Large intestine (tissue), 3 donors: Measurements from ENCODE around the gene C6orf89. TPM values are rescaled to one million over a fixed set of nuclear protein-coding genes. Genes with fewer than 3 reads are reported as not detected.
"Not testable (repeated sequence)": the region's sequence is repeated elsewhere in the genome, so short reads cannot be mapped to it uniquely, and the experiment has no call there.

ENCODE experiments used
- DNase-seq, 2 donors: peaks; one replicate each; pipeline versions ENCODE4 v3.0.0 to v3.0.0-alpha.2; 2013
- H3K27ac ChIP-seq: one replicate; pipeline ENCODE4 v1.5.1; 2013; ENCODE audit warnings: low read length
- H3K27me3 ChIP-seq: 2 replicates; pipeline ENCODE4 v1.6.1; 2013; ENCODE audit warnings: low read length; ENCODE audit not compliant: control insufficient read depth, insufficient read depth
- H3K36me3 ChIP-seq: 2 replicates; pipeline ENCODE4 v1.6.1; 2013; ENCODE audit warnings: low read length; ENCODE audit not compliant: control insufficient read depth, insufficient read depth
- H3K4me1 ChIP-seq: one replicate; pipeline ENCODE4 v1.6.1; 2013; ENCODE audit warnings: low read length; ENCODE audit not compliant: control insufficient read depth, insufficient read depth
- H3K4me3 ChIP-seq: one replicate; pipeline ENCODE4 v1.5.1; 2013; ENCODE audit warnings: low read length
- H3K9me3 ChIP-seq: one replicate; pipeline ENCODE4 v1.6.1; 2013; ENCODE audit warnings: mild to moderate bottlenecking, low read depth, low read length, moderate library complexity; ENCODE audit not compliant: control insufficient read depth
- WGBS: methylation state at CpG from one replicate; pipeline ENCODE4 v1.1.5; 2013; ENCODE audit warnings: low lambda C conversion rate; ENCODE audit not compliant: insufficient coverage; 5-methylcytosine and 5-hydroxymethylcytosine counted together
- polyA plus RNA-seq: library from polyadenylated mRNA; unstranded; fragments of 120-200 nt; gene quantifications from one replicate; pipeline ENCODE4 v1.2.1, GENCODE V29; 2013

The C6orf89 gene
- polyA plus RNA-seq, 1 donor: 35.5 TPM

GRCh38 chr6:36929607-36930006 lies 43.9 kb downstream of the C6orf89 start:
- WGBS: 62% methylated on average over 2 of the region's 5 CpGs
- no peak for DNase-seq
- Histone ChIP-seq H3K4me3 (no peak overlapping the region), H3K27me3 (no peaks in the 10 kb centered on the region), H3K4me1 (no peaks in the 10 kb centered on the region), H3K9me3 (no peaks in the 10 kb centered on the region), H3K36me3 (peaks cover 7% of the 10 kb centered on the region), H3K27ac (no peak overlapping the region)

GRCh38 chr6:36930483-36930882 lies 44.7 kb downstream of the C6orf89 start:
- H3K9me3 ChIP-seq: no peaks in the 10 kb centered on the region
- no peaks in the 10 kb centered on the region for H3K4me1 ChIP-seq
- H3K4me3 ChIP-seq: no peak overlapping the region
- no peak overlapping the region for H3K27ac ChIP-seq
- DNase-seq: no peak
- no peaks in the 10 kb centered on the region for H3K27me3 ChIP-seq
- WGBS: no CpG with 5 or more reads among the region's 4 CpGs
- H3K36me3 ChIP-seq: peaks cover 2% of the 10 kb centered on the region

- WGBS: no CpG with 5 or more reads among the region's 2 CpGs
- no peak for DNase-seq
Observed at GRCh38 chr6:36933102-36933501, 47.4 kb downstream of the C6orf89 start.

DNA sequence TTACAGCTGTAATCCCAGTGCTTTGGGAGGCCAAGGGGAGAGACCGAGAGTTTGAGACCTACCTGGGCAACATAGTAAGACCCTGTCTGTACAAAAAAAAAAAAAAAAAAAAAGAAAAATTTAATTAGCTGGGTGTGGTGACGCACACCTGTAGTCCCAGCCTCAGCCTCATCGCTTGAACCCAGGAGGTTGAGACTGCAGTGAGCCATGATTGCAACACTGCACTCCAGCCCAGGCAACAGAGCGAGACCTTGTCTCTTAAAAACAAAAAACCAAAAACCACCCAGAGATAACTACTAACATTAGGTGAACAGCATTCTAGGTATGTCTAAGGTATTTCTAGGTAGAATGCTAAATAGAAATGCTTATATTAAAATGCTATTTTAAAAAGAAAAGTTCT lies 47.8 kb downstream of the C6orf89 start:
- Histone ChIP-seq H3K27ac (no peak overlapping the region), H3K36me3 (no peaks in the 10 kb centered on the region), H3K27me3 (no peaks in the 10 kb centered on the region), H3K9me3 (no peaks in the 10 kb centered on the region), H3K4me1 (no peaks in the 10 kb centered on the region), H3K4me3 (no peak overlapping the region)
- WGBS: no CpG with 5 or more reads among the region's 4 CpGs
- DNase-seq: no peak

More at GRCh38 chr6:36933102-36933501, 47.4 kb downstream of the C6orf89 start:
- H3K27ac ChIP-seq: no peak overlapping the region
- H3K4me3 ChIP-seq: no peak overlapping the region
- no peaks in the 10 kb centered on the region for H3K27me3 ChIP-seq
- H3K9me3 ChIP-seq: no peaks in the 10 kb centered on the region
- H3K4me1 ChIP-seq: no peaks in the 10 kb centered on the region
- no peaks in the 10 kb centered on the region for H3K36me3 ChIP-seq

GRCh38 chr6:36934901-36935300 lies 49.1 kb downstream of the C6orf89 start:
- no peak for DNase-seq
- 100% methylated on average over 2 of the region's 7 CpGs for WGBS
- H3K4me1 ChIP-seq: no peaks in the 10 kb centered on the region
- H3K9me3 ChIP-seq: no peaks in the 10 kb centered on the region
- no peaks in the 10 kb centered on the region for H3K27me3 ChIP-seq
- no peak overlapping the region for H3K4me3 ChIP-seq
- no peaks in the 10 kb centered on the region for H3K36me3 ChIP-seq
- H3K27ac ChIP-seq: no peak overlapping the region

GRCh38 chr6:36936824-36937223 lies 51.1 kb downstream of the C6orf89 start:
- no peaks in the 10 kb centered on the region for H3K27me3 ChIP-seq
- no CpG with 5 or more reads among the region's 5 CpGs for WGBS
- DNase-seq: no peak
- H3K9me3 ChIP-seq: peaks cover 3% of the 10 kb centered on the region
- H3K36me3 ChIP-seq: no peaks in the 10 kb centered on the region
- H3K4me1 ChIP-seq: no peaks in the 10 kb centered on the region
- no peak overlapping the region for H3K4me3 ChIP-seq
- no peak overlapping the region for H3K27ac ChIP-seq

- Histone ChIP-seq H3K4me1 (no peaks in the 10 kb centered on the region), H3K36me3 (no peaks in the 10 kb centered on the region), H3K27me3 (no peaks in the 10 kb centered on the region), H3K4me3 (no peak overlapping the region), H3K9me3 (peaks cover 3% of the 10 kb centered on the region), H3K27ac (no peak overlapping the region)
- DNase-seq: no peak
- 100% methylated on average over 1 of the region's 6 CpGs for WGBS
Observed at GRCh38 chr6:36937896-36938295, 52.1 kb downstream of the C6orf89 start.

DNA sequence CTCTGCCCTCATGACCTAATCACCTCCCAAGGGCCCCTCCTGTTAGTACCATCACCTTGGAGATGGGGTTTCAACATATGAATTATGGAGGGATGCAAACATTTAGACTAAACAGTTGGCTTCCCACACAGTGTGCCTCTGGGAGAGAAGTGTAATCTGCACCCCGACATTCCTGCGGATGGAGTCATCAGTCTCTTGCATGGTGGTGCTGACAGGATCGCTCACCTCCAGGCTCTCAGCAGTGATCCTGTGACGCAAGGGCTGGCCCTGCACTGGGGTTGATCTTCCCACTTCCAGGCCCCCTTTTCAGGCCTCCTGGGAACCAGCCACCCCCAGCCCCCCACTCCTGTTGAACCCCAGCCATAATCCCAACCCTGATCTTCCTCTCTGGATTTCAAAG lies 52.8 kb downstream of the C6orf89 start:
- no peak for DNase-seq
- no CpG with 5 or more reads among the region's 4 CpGs for WGBS

GRCh38 chr6:36939005-36939404 lies 53.3 kb downstream of the C6orf89 start:
- WGBS: no CpG with 5 or more reads among the region's 5 CpGs
- H3K4me1 ChIP-seq, H3K4me3 ChIP-seq, DNase-seq, H3K27me3 ChIP-seq, H3K9me3 ChIP-seq, H3K36me3 ChIP-seq, H3K27ac ChIP-seq: not testable (repeated sequence)

More for the DNA sequence above, 52.8 kb downstream of the C6orf89 start:
- H3K36me3 ChIP-seq: no peaks in the 10 kb centered on the region
- no peak overlapping the region for H3K4me3 ChIP-seq
- H3K27me3 ChIP-seq: no peaks in the 10 kb centered on the region
- H3K9me3 ChIP-seq: peaks cover 3% of the 10 kb centered on the region
- H3K27ac ChIP-seq: no peak overlapping the region
- H3K4me1 ChIP-seq: no peaks in the 10 kb centered on the region

DNA sequence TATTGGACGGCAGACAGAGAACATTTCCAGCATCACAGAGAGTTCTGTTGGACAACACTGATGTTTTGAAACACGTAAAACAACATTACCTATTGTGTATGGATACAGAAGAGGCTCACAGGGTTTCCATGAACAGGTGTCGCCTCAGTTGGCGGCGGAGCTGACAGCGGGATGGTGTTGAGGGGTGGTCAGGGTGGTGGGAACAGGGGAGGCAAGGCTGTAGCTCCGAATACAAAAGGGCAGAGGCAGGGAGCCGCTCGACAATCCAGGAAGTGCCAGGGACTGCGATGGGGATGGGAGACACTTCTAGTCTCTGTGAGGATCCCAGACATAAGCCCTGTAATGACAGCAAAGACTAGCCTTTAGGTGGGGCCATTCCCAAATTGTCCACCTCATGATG lies 54.3 kb downstream of the C6orf89 start:
- H3K4me1 ChIP-seq: no peaks in the 10 kb centered on the region
- WGBS: no CpG with 5 or more reads among the region's 10 CpGs
- H3K36me3 ChIP-seq: no peaks in the 10 kb centered on the region
- H3K4me3 ChIP-seq: no peak overlapping the region
- no peak overlapping the region for H3K27ac ChIP-seq
- peaks cover 3% of the 10 kb centered on the region for H3K9me3 ChIP-seq
- no peak for DNase-seq
- H3K27me3 ChIP-seq: no peaks in the 10 kb centered on the region

- H3K9me3 ChIP-seq, H3K36me3 ChIP-seq, H3K27ac ChIP-seq, H3K4me1 ChIP-seq, H3K4me3 ChIP-seq, H3K27me3 ChIP-seq, DNase-seq: not testable (repeated sequence)
- WGBS: no CpG with 5 or more reads among the region's 40 CpGs
Observed at GRCh38 chr6:36941561-36941960, 55.8 kb downstream of the C6orf89 start.
